A549 treated with dexamethasone at 1 μM for 4 hours (cell line): ENCODE data around the gene FERD3L. TPM values are rescaled to one million over a fixed set of nuclear protein-coding genes. Genes with fewer than 3 reads are reported as not detected.

Experiments
- total RNA-seq: library from RNA; stranded (reverse); fragments of 200-300 nt; extraction: Qiagen RNA extraction; gene quantifications from 5 replicates; pipeline ENCODE4 v1.2.3, GENCODE V29; 2022

FERD3L gene
- total RNA-seq = not detected in 5 replicates

DNA sequence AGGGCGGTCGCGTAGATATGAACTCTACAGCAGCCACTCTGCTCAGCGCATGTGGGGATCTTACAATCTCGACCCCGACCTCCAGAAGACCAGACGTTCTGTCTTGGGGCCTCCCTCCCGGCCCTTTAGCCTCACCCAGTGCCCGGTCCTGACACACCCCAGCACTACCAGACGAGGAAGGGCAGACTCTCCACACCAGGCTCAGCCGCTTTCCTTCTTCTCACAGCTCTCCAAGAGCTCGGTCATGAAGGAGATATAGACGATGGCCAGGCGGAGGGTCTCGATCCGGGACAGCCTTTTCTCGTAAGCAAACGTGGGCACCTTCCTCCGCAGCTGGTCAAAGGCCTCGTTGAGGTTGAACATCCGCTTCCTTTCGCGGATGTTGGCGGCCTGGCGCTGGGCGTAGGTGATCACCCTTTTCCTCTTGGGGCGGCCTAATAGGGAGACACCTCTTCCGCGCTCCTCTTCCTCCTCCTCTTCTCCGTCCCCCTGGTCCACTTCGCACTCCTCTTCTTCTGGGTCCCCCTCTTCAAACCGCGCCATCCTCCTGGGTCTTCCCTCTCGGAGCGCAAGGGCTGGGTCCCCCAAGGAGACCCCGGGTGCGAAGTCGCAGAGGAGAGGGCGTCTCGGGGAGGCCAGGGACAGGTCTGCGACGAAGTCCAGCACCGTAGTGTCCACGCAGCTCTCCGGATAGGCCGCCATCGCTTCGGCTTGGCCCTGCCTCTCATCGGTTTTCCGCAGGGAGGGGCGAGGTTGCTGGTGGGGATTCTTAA lies at the start of gene FERD3L:
FERD3L (minus strand) TSS at position 761 of the 773 bp plus-strand sequence; CDS start at position 702, 59 bp downstream.

GRCh38 chr7:19117091-19117869 lies 27.9 kb downstream of the FERD3L start, which contains the start of gene TWIST1:
TWIST1 (minus strand) TSS chr7:19117636; CDS start chr7:19117321, 315 bp downstream.

Other genes starting within 250 kb of the FERD3L start
- 0.97 to 2.8 TPM (median 2.7 TPM) in 5 replicates for gene TWIST1, start 27.8 kb downstream of the FERD3L start, total RNA-seq